Gastroesophageal sphincter (tissue), 4 donors: ENCODE measurements around the gene BTNL8. TPM values are rescaled to one million over a fixed set of nuclear protein-coding genes. Genes with fewer than 3 reads are reported as not detected.
A peak's percentile ranks its signal among the peaks of the same experiment; 100 is the strongest.
"Not testable (repeated sequence)": the region's sequence is repeated elsewhere in the genome, so short reads cannot be mapped to it uniquely, and the experiment has no call there.

Source experiments
- ATAC-seq: fragments of 150-250 bp; one replicate; pipeline ENCODE4 v1.9.1; 2016; ENCODE audit warnings: mild to moderate bottlenecking, moderate library complexity
- H3K27ac ChIP-seq, 4 donors: fragments of 200-600 bp; sonication (generic) in 3 of 4; 1 replicate in 3 of 4; 2 replicates in 1 of 4; pipeline ENCODE4 v1.5.1; 2016 to 2019
- H3K27me3 ChIP-seq: fragments of 200-600 bp; sonication (generic); one replicate; pipeline ENCODE4 v1.5.1; 2019
- H3K36me3 ChIP-seq, 2 donors: fragments of 200-600 bp; sonication (generic); one replicate each; pipeline ENCODE4 v1.5.1; 2019; ENCODE audit warnings: control low read depth in 1 of 2
- H3K4me1 ChIP-seq, 3 donors: fragments of 200-600 bp; sonication (generic); 1 replicate in 2 of 3; 2 replicates in 1 of 3; pipeline ENCODE4 v1.5.1; 2016 to 2019; ENCODE audit warnings: control low read depth in 2 of 3
- H3K4me3 ChIP-seq, 2 donors: fragments of 200-600 bp; sonication (generic); one replicate each; pipeline ENCODE4 v1.5.1; 2019; ENCODE audit warnings: mild to moderate bottlenecking in 1 of 2, moderate library complexity in 1 of 2
- H3K9me3 ChIP-seq, 3 donors: fragments of 200-600 bp; sonication (generic); one replicate each; pipeline ENCODE4 v1.5.1; 2017 to 2019; ENCODE audit warnings: control low read depth in 2 of 3
- EP300 ChIP-seq: sonication (generic); formaldehyde crosslinking; IDR thresholded peaks from one replicate; pipeline ENCODE4 v1.6.1; 2017; ENCODE audit warnings: antibody characterized with exemption, mild to moderate bottlenecking
- POLR2A ChIP-seq, 2 donors: fragments of 450-650 bp; IDR thresholded peaks; one replicate each; pipeline ENCODE4 v1.6.1; 2017; ENCODE audit warnings: antibody characterized with exemption in 2 of 2, mild to moderate bottlenecking in 2 of 2, moderate library complexity in 1 of 2
- POLR2AphosphoS5 ChIP-seq: sonication (generic); formaldehyde crosslinking; IDR thresholded peaks from one replicate; pipeline ENCODE4 v1.6.1; 2017; ENCODE audit warnings: antibody characterized with exemption
- whole genome bisulfite sequencing, 2 donors: methylation state at CpG; one replicate each; pipeline ENCODE4 v1.1.5; 2018; ENCODE audit warnings: low coverage in 1 of 2; 5-methylcytosine and 5-hydroxymethylcytosine counted together
- total RNA-seq, 4 donors: library from RNA; depleted of rRNA; stranded (reverse); fragments of >200 nt; gene quantifications; one replicate each; pipeline ENCODE4 v1.1.0, GENCODE V29; 2016
- TF ChIP-seq, protein P1 (sequence below), 4 experiments: fragments of 200-600 bp in 2 of 4; fragments of 450-650 bp in 2 of 4; sonication (generic) in 1 of 4; IDR thresholded peaks; one replicate each; pipeline ENCODE4 v1.5.1; 2017 to 2019; ENCODE audit warnings: antibody characterized with exemption in 4 of 4, mild to moderate bottlenecking in 2 of 4, moderate library complexity in 2 of 4

BTNL8 gene
- total RNA-seq, 4 donors from 2014 or later = 0.81 to 1.1 TPM; not detected in 2

DNA sequence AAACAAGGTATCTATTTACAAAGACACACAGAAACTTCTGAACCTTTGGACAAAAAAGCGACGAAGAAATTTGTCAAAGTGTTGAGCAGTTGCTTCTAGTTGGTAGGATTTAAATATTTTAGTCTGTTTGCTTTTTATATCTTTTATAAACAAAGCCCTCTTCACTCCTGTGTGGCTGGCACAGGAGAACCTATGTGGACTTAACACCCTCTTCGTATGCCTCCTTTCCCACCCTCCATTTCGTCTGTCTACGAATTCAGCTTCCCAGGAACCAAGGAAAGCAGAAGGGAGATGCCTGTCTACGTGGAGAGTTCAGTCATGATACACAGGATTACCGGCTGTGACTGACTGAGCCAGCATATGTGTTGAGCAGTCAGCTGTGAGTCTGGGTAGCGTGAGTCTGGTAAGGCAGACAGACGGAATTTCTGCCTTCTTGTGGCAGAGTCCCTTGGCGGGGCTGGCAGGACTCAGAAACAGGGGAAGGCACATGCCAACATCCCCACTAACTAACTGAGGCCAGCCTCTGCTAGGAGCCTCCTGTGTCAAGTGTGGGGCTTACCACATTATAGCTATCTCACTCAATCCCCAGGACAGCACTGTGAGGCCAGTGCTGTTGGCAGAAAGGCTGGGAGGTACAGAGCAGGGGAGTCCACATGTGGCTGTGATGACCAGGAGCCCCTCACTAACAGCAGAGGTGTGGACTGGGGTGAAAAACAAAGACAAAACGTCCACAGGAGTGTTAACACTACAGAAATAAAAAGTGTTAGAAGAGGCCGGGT, 24.0 kb upstream of the BTNL8 start:
- no peak overlapping the region for H3K4me3 ChIP-seq
- H3K36me3 ChIP-seq = no peaks in the 10 kb centered on the region
- TF ChIP-seq, protein P1, sequence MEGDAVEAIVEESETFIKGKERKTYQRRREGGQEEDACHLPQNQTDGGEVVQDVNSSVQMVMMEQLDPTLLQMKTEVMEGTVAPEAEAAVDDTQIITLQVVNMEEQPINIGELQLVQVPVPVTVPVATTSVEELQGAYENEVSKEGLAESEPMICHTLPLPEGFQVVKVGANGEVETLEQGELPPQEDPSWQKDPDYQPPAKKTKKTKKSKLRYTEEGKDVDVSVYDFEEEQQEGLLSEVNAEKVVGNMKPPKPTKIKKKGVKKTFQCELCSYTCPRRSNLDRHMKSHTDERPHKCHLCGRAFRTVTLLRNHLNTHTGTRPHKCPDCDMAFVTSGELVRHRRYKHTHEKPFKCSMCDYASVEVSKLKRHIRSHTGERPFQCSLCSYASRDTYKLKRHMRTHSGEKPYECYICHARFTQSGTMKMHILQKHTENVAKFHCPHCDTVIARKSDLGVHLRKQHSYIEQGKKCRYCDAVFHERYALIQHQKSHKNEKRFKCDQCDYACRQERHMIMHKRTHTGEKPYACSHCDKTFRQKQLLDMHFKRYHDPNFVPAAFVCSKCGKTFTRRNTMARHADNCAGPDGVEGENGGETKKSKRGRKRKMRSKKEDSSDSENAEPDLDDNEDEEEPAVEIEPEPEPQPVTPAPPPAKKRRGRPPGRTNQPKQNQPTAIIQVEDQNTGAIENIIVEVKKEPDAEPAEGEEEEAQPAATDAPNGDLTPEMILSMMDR (IDR thresholded peaks at IDR 0.05) = no peak
- peak; percentile 55 for TF ChIP-seq POLR2AphosphoS5
- TF ChIP-seq EP300 = no peak
- TF ChIP-seq POLR2A (IDR thresholded peaks at IDR 0.05) = no peak
- whole genome bisulfite sequencing, 2 donors = 62 to 71% methylated on average over 6 to 9 of the region's 12 CpGs
- no peaks in the 10 kb centered on the region for H3K9me3 ChIP-seq
- H3K27ac ChIP-seq = peak overlapping the region; percentile 50 to 77 (median 68)
- no peaks in the 10 kb centered on the region for H3K27me3 ChIP-seq
- no peak for ATAC-seq
- peaks cover under 1 to 38% (median 3%) of the 10 kb centered on the region in 3 donors for H3K4me1 ChIP-seq

DNA sequence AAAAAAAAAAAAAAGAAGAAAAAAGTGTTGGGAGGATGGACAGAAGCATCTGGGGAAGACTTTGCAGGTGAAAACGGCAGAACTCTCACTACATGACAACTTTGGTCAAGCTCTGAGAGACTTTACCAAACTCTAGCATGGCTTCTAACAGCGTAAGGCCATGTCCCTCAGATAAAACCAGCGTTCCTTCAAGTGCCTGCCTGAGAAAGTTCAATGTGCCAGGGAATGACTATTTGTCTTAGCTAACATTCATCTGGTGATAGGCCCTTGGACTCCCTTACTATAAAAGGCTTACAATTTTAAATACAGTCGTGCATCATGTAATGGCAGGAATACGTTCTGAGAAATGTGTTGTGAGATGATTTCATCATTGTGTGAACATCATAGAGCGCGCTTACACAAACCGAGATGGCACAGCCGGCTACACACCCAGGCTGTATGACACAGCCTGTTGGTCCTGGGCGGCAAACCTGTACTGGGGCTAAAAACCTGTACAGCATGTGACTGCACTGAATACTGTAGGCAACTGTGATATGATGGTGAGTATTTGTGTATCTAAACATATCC, 23.0 kb upstream of the BTNL8 start:
- peak overlapping the region; percentile 43 to 77 (median 68) for H3K27ac ChIP-seq
- no peak overlapping the region for H3K4me3 ChIP-seq
- no peaks in the 10 kb centered on the region for H3K36me3 ChIP-seq
- H3K4me1 ChIP-seq = peaks cover 0 to 30% (median 3%) of the 10 kb centered on the region in 3 donors
- no peaks in the 10 kb centered on the region for H3K27me3 ChIP-seq
- TF ChIP-seq EP300 (no peak), POLR2A (IDR thresholded peaks at IDR 0.05) (no peak), POLR2AphosphoS5 (peak; percentile 96)
- TF ChIP-seq, protein P1 (IDR thresholded peaks at IDR 0.05) = no peak
- H3K9me3 ChIP-seq = no peaks in the 10 kb centered on the region
- 56 to 76% methylated on average over 9 to 10 of the region's 10 CpGs for WGBS, 2 donors
- peak; percentile 73 for ATAC-seq

DNA sequence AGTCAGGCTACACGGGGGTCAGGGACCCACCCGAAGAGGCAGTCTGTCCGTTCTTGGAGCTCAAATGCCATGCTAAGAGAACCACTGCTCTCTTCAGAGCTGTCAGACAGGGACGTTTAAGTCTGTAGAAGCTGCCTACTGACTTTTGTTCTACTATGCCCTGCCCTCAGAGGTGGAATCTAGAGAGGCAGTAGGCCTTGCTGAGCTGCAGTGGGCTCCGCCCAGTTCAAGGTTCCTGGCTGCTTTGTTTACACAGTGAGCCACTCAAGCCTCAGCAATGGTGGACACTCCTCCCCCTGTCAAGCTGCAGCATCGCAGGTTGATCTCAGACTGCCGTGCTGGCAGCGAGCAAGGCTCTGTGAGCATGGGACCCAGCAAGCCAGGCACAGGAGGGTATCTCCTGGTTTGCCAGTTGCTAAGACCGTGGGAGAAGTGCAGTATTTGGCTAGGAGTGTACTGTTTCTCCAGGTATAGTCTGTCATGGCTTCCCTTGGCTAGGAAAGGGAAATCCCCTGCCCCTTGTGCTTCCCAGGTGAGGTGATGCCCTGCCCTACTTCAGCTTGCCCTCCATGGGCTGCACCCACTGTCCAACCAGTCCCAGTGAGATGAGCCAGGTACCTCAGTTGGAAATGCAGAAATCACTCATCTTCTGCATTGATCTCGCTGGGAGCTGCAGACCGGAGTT, 13.0 kb upstream of the BTNL8 start:
- 100% methylated on average over 1 of the region's 11 CpGs; no CpG with 5 or more reads in 1 of the 2 donors for WGBS, 2 donors
- not testable (repeated sequence) for H3K36me3 ChIP-seq, H3K9me3 ChIP-seq, H3K4me1 ChIP-seq, H3K4me3 ChIP-seq, H3K27ac ChIP-seq, ATAC-seq
- peaks cover 26% of the 10 kb centered on the region for H3K27me3 ChIP-seq

DNA sequence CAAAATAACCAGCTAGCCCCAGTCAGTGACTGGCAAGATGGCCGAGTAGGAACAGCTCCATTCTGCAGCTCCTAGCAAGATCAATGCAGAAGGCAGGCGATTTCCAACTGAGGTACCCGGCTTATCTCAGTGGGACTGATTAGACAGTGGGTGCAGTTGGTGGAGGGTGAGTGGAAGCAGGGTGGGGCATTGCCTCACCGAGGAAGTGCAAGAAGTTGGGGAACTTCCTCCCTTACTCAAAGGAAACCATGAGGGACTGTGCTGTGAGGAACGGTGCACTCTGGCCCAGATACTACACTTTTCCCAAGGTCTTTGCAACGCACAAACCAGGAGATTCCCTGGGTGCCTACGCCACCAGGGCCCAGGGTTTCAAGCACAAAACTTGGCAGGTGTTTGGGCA, 9.6 kb upstream of the BTNL8 start:
- H3K4me3 ChIP-seq = no peak overlapping the region
- no peaks in the 10 kb centered on the region for H3K4me1 ChIP-seq
- 79 to 81% methylated on average over 4 to 5 of the region's 7 CpGs for WGBS, 2 donors
- no peak overlapping the region for H3K27ac ChIP-seq
- peaks cover 26% of the 10 kb centered on the region for H3K27me3 ChIP-seq
- H3K9me3 ChIP-seq = peaks cover 0 to 7% (median 0%) of the 10 kb centered on the region in 3 donors
- H3K36me3 ChIP-seq = no peaks in the 10 kb centered on the region
- ATAC-seq = no peak
- no peak for TF ChIP-seq POLR2A (IDR thresholded peaks at IDR 0.05)
- TF ChIP-seq POLR2AphosphoS5 = no peak
- TF ChIP-seq, protein P1 (IDR thresholded peaks at IDR 0.05) = no peak
- TF ChIP-seq EP300 = no peak

DNA sequence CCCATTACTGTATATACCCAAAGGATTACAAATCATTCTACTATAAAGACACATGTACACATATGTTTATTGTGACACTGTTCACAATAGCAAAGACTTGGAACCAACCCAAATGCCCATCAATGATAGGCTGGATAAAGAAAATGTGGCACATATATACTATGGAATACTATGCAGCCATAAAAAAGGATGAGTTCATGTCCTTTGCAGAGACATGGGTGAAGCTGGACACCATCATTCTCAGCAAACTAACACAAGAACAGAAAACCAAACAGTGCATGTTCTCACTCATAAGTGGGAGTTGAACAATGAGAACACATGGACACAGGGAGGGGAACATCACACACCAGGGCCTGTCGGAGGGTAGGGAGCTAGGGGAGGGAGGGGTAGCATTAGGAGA, 3.6 kb upstream of the BTNL8 start:
- H3K27ac ChIP-seq, H3K4me3 ChIP-seq, H3K4me1 ChIP-seq, H3K27me3 ChIP-seq, H3K9me3 ChIP-seq, ATAC-seq, H3K36me3 ChIP-seq: not testable (repeated sequence)
- WGBS, 2 donors = 92 to 100% methylated on average over 1 of the region's 1 CpG
